HG02884 (cell line): ENCODE measurements around the gene CROCC2.

Source experiments
- ATAC-seq: cut with Tn5 transposase; IDR thresholded peaks from one replicate; pipeline ENCODE4 v1.9.1; 2021; ENCODE audit warnings: mild to moderate bottlenecking, moderate library complexity; ENCODE audit not compliant: unreplicated experiment

Gene CROCC2

DNA sequence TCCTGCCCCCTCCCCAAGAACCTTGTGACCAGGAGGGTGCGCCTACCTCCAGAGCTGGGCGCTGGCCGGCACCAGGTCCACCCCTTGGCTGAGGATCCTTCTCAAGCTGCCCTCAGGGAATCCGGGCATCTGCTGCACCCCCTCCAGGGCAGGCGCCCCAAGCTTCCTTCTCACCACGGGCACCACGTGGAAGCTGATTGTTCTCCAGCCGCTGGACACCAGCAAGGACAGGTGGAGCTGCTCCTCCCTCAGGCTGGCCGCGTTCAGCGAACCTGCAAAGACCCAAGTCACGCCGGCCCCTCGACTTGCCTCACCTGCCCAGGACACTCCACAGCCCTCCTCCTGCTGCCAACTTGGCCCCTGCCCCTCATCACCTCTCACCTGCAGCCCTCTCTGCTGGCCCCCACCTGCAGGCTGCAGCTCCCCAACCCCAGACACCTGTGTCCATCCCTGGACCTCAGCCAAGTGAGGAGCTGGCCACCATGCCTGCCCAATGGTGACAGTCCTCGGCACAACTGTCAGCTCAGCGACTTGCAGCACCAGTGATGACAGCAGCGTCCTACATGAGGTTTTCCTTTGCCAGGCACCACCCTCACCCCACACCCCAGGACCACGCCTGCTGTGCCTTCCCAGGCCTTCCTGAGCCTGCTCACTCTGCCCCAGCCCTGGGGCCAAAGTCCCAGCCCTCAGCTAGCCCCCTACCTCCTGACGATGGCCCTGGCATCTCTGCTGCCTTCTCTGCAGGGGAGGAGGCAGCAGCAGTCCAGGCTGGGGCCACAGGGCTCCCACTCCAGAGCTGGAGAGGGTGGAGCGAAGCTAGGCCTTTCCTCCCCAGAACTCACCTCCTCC, 14.4 kb upstream of the CROCC2 start:
- ATAC-seq = no peak

DNA sequence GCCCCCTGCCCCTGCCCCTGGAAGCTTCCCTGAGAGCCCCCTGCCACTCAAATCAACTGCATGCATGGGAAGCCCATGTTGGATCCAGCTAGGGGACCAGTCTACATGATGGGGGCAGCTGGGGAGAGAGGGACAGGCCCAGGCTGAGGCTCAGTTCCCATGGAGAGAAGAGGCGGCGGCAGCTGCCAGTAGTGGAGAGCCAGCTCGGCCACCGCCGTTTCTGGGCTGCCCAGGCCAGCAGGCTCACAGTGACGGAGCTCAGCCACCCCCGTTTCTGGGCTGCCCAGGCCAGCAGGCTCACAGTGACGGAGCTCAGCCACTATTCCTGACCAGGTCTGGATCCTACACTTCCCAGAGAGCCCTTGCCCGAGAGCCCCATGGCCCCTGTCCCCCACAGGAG, 13.8 kb upstream of the CROCC2 start:
- no peak for ATAC-seq

- no peak for ATAC-seq
Measured at GRCh38 chr2:240892925-240893324, 13.2 kb upstream of the CROCC2 start.

DNA sequence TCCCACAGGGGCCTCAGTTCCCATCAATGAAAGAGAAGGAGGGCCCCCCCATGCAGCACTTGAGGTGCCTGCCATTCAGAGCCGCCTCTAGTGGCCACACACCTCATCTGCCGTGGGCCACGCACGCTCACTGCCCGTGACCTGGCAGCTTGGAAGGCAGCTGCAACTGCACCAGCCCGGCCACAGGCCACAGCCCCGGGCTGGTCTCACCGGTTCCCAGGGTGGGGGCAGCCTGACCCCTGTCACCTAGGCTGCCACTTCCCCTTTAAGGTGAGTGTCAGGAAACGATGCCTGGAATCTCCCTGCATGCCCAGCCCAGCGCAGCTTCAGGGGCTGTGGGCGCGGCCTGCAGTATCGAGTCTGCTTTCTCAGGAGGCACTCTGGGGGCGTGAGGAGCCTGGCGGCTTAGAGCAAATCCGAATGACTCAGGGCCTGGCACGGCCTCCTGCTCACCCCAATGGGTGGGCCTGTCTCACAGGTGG, 12.7 kb upstream of the CROCC2 start:
- ATAC-seq = no peak

DNA sequence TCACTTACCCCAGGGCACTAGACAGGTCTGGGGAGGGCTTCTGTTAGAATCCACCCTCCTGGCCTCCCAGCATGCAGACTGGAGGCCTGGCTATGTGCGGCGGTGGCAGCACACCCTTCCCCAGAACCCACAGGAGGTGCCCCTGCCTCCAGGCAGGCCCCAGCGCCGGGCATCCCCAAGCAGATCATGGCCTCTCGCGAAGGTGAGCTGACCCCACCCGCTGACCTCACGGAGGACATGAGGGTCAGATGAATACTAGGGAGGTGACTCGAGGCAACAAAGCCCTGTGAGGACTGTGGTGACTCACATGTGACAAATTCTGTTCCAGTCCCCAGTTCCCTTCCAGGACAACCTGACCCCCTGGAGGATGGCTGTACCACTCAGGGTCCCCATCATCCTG, 12.1 kb upstream of the CROCC2 start:
- ATAC-seq = no peak

- ATAC-seq = no peak
Measured at GRCh38 chr2:240894836-240895558, 11.1 kb upstream of the CROCC2 start.

DNA sequence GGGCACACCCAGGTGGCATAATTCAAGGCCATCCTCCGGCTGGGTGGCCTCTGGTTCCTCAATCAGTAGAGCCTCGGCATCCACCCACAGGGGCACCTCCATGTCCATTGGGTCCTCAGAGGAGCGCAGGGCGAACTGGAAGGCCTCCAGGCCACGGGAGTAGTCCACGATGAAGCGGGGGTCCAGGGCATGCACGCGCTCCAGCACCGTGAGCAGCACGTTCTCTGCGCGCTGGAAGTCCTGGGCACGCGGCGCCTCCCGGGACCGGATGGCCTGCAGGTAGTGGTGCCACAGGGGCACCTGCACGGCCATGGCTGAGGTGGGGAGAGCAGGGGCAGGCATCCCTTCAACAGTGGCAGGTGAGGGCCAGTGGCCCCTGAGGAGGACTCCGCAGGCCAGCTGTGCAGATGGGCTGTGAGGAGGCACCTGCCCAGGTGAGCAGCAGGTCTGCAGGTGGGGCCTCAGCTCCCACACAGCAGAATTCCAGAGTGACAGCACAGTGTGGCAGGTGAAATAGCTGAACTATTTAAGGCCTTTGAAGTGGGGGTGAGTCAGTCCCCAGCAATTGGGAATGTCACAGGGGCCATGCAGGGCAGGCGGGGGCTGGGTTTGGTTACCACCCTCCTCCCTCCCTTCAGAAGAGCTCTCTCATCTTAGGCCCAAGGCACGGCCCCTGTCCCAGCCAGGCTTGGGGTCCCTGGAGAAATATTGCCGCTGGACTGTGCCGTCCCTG, 10.3 kb upstream of the CROCC2 start, which contains the start of gene MAB21L4:
MAB21L4 (minus strand) TSS at position 501 of the 733 bp plus-strand sequence; CDS start at position 342, 159 bp downstream.
- ATAC-seq = no peak

- no peak for ATAC-seq
Measured at GRCh38 chr2:240896394-240896793, 9.7 kb upstream of the CROCC2 start.

DNA sequence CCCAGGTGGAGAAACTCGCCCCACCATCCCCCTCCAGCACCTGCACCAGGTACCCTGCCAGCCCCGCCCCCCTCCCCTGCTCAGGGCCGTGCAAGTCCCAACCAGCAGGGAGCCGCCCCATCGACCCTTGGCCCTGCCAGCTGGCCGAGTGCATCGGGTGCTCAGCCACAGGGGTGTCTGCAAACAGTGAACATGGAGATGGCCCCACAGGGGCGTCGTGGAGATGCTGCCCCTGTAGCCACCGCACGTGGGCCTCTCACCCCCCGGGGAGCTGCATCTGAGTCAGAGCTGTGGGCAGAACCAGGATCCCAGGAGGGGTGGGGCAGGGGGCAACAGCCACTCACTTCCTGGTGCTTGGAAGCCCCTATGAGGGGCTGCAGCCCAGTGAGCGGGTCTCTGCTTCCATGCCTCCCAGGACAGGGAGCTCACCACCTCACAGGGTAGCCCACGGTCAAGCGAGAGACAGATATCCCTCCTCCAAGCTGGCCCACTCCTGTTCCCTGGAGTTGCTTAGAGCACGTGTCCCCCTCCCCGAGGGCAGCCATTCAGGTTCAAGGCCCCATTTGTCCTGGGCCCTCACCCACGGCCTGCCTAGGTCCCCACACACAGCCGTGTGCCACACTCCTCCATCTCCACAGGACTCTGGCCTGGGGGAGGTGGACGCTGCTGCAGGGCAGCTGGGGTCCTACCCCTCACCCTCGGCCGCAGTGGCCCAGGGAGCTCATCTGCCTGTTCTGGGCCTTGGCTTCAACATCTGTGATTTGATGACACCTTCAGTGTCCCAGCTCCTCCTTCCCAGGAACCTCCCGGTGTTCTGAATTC, 9.1 kb upstream of the CROCC2 start:
- ATAC-seq = no peak

DNA sequence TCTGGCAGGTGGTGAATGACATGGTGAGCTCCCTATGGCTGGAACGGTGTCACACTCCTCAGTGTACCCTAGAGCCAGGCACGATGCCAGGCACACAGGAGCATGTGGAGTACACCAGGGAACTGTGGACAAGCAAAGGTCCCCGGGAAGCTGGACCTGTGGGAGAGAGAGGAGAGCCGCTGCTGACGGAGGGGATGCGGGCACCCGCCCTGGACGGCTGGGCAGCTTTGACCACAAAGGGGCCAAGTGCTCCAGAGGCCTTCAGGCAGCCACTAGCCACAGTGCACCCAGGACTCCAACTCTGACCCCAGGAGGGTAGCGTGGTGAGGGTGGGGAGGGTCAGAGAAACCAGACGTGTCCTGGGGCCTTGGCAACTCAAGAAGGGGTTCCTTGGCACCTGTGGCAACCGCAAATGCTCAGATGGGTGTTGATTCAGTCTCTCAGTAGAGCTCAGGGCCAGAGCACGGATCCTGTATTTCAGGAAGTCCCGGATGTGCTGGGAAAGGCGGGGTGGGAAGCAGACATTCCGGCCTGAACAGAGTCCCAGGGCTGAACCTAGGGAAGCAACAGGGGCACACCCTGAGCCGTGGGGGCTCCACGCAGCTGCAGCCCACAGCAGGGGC, 7.9 kb upstream of the CROCC2 start:
- no peak for ATAC-seq

DNA sequence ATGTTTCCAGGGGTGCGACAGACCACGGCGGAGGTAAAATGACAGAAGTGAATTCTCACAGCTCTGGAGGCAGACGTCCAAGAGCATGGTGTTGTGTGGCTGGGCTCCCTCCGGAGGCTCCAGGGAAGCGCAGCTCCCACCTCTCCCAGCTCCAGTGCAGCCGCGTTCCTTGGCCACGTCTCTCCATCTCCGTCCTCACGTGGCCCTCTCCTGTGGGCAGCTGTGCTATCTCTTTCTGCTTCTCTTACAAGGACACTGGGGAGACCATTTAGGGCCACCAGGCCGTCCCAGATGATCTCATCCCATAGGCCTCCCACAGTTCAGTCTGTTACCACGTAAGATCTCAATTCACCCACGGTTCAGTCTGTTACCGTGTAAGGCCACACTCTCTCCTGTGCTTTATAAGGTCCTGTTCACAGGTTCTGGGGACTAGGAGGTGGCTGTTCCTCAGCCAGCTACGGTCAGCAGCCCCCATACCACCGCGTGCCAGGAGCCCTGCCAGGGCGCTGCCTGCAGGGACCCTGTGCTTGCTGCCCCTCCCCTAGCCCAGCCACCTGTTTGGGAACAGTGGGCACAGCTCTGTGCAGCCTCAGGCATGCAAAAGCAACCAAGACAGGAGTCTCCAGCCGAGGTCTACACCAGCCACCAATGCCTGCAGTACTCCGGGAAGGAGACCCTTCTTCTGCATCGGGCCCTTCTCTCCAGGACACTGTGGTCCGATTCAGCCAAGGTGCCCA, 7.2 kb upstream of the CROCC2 start:
- ATAC-seq = no peak

GRCh38 chr2:240899468-240899865, 6.7 kb upstream of the CROCC2 start:
- no peak for ATAC-seq

DNA sequence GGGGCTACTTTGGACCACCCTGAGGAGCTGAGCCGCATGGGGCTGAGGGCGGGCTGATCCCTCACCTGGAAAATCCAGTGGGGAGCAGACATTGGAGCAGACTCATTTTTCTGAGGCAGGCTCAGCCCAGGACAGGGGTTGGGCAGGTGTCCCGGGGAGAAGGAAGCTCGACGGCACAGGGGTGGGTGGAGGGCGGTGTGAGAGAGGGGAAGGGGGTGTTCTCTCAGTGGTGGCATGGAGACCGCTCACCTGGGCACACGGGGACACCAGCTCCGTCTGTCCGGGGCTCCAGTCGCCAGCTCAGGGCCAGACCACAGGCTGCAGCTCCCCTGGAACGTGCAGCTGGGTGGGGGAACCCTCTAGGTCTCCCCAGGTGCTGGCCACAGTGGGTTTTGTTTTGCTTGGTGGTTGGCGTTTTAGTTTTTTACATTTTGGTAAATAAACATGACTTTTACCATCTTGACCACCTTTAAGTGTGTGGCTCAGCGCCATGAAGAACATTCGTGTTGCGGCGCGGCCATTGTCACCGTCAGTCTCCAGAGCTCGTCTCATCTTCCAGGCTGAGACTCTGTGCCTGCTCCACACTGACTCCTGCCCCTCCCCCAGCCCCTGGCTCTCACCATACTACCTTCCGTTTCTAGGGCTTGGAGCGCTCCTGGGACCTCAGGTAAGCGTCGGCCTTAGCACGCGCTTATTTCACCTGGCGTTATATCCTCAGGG, 5.8 kb upstream of the CROCC2 start:
- no peak for ATAC-seq

DNA sequence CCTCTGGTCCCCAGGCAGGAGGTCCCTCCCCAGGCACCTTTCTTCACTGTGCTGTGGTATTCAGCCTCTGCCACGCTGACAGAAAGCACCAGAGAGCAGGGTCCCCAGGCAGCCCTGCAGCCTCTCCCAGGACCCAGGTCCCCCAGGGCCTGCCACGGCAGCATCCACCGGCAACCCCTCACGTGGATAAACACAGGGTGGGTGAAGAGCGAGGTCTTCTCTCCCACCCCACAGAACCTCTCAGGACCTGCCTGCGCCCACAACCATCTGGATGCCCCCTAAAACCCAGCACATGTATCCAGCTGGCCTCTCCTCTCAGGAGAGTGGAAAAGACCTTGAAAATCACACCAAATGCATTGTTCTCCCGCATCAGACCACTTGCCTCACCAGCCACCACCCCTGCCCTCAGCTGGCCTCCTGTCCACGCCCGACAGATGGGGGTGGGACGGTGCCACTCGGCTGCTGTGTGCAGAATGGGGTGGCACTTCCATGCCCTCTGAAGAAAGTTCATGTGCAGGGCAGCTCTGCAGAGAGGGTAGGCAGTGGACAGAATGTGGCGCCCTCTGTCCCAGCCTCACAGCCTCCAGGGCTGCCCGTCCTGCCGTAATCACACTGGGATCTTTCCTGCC, 4.0 kb upstream of the CROCC2 start:
- ATAC-seq = no peak

DNA sequence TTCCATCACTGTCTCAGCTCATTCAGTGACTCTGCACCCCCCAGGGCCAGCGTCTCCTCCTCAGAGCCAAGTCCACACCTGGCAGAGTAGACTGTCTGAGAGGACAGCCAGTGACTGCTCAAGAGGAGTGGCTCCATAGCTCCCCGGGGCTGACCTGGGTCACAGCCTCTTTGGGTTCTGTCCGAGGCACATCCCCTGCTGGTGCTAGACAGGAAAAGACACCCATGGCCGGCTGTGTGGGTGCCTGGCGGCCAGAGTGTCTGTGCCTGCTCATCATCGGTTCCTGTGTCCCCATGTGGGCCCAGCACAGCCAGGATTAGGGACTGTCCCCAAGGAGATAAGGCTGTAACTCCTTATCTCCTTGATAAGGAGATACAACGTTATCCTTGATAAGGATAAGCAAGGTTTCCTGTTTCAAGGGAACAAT, 3.5 kb upstream of the CROCC2 start:
- no peak for ATAC-seq

DNA sequence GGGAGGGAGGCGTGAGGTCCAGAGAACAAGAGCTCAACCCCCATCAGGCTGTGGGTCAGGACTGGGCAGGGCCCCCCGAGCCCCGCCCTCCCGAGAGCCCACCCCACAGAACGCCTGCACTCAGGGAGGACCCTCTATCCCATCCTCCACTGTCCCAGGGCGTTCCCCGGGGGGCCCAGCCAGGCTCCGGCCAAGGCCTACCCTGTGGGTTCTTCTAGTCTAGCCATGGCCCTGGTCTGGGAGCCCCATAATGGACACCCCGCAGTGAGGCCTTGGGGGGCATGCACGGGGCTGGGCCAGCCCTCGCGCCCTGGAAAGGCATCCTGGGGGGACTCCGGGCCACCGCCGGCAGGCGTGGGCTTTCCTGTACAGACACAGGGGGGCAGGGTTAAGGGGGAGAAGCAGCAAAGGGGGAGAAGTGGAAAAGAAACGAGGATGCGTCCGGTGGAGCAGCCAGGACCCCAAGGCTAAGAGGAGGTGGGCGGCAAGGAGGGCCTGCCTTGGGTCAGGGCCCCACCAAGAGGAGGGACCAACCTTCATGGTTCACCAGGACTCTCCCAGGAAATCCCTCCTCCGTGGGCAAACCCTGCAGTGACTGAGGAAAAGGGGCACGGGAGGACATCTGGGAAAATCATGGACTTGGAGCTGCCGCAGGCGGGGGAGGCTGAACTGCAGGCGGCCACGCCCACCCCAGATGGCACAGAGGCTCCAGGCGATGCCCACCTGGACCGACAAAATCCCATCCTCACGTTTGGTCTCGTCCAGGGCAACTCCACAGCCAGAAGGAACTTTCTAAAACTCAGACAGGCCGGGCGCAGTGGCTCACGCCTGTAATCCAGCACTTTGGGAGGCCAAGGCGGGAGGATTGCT, 2.7 kb upstream of the CROCC2 start:
- ATAC-seq = no peak
